Smooth muscle cell of the brain vasculature (primary cell): Measurements from ENCODE around the gene GALNT10.

ENCODE experiments used
- DNase-seq: peaks from one replicate; pipeline ENCODE4 v3.0.0-alpha.2; 2012; ENCODE audit warnings: low read depth, low spot score

Gene GALNT10

DNA sequence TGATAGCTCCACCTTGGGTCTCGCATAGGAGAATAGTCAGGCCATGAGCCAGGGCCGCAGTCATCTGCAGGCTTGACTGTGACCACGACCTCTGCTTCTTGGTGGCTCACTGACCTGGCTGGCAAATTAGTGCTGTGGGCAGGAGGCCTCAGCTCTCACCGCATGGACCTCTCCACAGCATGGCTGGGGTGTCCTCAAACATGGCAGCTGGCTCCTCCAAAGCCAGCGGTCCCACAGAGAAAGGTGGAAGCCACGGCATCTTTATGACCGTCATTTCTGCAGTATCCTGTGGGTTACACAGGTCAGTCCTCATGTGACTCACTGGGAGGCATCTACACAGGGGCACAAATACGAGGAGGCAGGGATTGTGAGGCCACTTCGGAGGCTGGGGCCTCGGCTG is 212.1 kb downstream of the GALNT10 start:
- DNase-seq, result no peak

- DNase-seq, result no peak
Observed at GRCh38 chr5:154403234-154403633, 212.7 kb downstream of the GALNT10 start.

DNA sequence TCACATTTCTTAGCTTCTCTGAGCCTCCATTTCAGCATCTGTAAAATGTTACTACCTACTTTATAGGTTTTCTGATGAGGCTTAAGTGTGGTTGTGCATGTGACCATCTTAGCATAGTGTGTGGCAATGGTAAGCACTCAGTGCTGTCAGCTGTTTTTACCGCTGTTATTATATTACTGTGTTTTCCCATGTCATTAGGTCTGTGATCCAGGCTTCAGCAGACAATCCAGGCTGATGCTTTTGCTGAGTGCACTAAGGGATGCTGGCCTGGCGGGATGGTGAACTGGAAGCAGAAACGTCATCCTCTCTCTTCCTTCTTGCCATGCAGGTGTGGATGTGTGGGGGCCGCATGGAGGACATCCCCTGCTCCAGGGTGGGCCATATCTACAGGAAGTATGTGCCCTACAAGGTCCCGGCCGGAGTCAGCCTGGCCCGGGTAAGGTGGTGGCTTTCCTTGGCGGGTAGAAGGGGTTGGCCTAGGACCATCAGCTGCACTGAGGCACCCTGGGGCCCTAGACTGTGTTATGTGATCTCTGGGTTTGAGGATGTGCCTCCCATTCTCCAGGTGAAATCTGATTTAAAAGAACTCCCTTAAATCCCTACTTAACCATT is 213.3 kb downstream of the GALNT10 start:
- DNase-seq, result no peak

DNA sequence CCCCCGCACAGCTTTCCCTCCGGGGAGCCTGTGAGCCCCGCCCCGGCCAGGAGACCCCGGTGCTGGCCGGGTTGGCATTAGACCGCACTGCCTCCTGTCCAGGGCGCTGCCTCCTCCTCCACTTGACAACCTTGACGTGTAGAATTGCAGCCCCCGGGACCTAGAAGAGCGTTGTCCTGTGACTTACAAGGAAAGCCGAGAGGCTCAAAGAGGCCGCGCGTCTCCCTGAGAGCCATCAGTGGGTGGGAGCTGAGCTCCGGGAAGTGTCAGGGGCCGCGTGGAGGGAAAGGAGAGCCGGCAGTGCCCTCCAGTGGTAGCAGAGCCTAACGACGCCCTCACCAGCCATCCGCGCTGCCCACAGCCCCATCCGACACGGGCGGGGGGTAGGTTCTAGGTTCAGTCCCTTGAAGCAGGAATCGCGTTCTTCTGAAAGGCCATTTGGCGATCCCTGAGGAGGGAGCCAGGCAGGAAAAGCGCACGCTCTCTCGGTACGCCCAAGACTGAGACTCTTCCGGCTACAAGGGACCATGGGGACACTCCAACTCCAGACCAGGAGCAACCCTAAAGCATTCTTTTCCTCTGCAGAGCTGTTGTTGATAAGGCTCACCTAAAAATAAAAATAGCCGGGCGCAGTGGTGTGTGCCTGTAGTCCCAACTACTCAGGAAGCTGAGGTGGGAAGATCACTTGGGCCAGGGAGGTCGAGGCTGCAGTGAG is 214.7 kb downstream of the GALNT10 start:
- peak; percentile 55 for DNase-seq

GRCh38 chr5:154406231-154406630 is 215.7 kb downstream of the GALNT10 start:
- no peak for DNase-seq

DNA sequence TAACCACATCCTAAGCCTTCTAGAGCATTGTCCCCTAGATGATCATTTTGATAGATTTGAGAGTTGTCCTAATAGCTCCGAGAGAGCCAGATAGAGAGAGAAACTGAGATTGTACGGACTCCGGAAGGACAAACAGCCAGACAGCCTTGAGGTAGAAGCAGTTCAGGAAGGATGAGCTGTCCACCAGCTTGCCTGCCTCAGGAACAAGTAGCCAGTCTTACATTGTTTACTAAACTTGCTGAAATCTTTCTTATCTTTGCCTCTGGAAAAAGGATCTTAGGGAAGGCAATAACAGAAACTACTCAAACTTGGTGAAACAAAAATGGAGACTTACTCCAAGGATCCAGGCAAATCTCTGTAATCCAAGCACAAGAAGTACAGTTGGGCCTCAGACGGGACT is 216.3 kb downstream of the GALNT10 start:
- no peak for DNase-seq

GRCh38 chr5:154408811-154409210 is 218.3 kb downstream of the GALNT10 start:
- no peak for DNase-seq

DNA sequence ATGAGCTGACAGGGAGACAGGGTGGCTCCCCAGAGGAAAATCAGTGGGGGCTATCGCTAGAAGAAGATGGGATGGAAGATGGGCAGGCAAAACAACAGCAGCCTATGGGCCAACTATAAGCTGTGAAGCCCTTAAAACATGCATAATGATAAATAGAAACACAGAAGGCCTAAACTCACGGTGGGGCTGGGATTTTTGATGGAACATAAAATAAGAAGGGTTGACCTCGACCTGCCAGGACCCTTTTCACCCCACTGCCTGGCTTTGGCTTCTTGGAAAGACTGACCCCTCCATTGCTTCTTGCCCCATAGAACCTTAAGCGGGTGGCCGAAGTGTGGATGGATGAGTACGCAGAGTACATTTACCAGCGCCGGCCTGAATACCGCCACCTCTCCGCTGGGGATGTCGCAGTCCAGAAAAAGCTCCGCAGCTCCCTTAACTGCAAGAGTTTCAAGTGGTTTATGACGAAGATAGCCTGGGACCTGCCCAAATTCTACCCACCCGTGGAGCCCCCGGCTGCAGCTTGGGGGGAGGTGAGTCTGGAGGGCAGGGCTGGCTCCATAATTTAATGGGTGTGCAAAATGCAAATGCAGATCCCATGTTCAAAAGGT is 218.8 kb downstream of the GALNT10 start:
- DNase-seq, result no peak

GRCh38 chr5:154410008-154410407 is 219.5 kb downstream of the GALNT10 start:
- no peak for DNase-seq

DNA sequence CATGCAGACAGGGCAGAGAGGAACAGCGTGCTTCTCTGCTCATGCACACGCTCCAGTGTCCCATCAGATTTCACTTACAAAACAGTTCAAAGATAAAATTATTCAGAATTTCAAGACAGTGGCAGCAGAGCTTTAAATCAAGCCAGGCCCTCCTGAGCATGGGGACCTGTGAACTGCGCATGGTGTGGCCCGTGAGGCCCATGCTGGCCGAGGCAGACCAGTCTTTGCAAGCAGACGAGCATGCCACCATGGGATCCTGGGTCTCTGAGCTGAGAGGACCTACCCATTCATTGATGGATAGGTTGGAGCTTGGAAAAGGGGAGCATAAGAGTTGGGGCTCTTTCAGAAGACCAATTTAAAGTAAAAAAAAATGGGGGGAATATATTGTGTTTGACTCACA is 220.3 kb downstream of the GALNT10 start:
- no peak for DNase-seq

DNA sequence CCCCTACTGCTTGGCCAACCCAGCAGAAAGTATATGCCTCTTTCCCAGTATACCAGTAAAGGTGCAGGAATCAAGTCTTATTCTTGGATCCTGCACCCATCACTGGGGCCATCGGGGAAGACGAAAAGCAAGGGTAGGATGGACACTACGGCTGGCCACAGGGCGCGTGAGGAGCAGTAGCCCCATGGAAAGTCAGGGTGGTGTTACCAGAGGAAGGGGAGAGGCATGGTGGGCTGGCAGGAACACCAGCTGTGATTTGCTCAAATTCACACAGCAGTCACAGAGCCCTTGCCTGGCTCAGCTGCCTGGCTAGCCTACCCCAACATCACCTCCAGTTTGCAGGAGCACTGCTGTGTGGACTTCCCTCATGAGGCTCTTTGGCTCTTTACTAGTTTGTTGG is 220.8 kb downstream of the GALNT10 start:
- no peak for DNase-seq

GRCh38 chr5:154412316-154412715 is 221.8 kb downstream of the GALNT10 start:
- no peak for DNase-seq

DNA sequence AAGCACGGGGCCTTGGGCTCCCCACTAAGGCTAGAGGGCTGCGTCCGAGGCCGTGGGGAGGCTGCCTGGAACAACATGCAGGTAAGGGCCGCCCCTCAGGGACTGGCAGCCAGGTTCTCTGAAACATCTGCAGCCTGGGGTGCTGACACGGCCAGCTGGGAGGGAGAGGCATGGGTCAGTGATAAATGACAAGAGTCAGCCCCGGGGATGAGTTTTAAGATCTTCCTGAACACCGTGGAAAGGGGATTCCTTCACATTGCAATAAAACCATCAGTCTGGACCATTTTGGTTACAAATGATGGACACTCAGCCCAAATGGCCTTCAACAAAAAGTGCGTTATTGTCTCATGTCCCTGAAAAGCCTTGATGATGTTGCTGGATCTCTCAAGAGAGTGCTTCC is 222.4 kb downstream of the GALNT10 start:
- DNase-seq, result no peak

GRCh38 chr5:154415114-154415513 is 224.6 kb downstream of the GALNT10 start:
- DNase-seq, result no peak

DNA sequence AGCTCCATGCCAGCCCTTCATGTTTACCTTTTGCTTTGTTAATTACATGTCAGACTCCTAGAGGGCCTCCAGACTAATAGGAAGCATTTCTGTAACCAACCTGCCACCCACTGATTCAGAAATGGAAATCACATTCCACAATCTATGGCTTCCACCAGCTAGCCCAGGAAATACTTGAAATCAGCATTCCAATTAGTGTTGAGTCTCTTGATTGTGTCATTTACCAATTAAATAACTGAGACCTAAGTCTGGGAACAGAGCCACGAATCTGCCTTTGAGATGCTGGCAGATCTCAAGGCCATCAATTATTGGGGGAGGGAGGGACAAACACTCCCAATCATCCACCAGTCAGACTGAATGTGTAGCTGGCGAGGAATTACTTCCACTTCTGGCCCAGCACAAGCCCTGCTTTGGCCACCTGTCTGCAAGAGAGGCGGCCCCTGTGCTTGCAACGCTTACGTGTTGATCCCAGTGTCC is 227.8 kb downstream of the GALNT10 start:
- no peak for DNase-seq

DNA sequence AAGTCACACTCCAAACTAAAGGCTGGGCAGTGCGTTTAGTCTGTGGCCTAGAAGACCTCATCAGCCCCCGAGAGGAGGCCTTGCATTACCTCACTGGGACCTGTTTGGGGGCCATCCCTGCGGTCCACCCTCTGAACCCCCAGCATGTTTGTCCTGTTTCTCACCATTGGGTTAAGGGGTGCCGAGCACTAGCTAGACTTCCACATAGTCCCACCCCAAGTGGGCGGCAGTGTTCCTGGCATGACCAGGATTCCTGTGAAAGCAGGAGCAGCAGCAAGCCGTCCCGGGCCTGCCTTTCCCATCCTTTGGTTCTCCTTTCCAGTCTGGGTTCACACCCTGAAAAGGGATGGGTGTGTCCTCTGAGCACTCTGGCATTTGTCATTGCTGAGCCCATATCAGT is 228.7 kb downstream of the GALNT10 start:
- no peak for DNase-seq

GRCh38 chr5:154421868-154422267 is 231.3 kb downstream of the GALNT10 start:
- no peak for DNase-seq

DNA sequence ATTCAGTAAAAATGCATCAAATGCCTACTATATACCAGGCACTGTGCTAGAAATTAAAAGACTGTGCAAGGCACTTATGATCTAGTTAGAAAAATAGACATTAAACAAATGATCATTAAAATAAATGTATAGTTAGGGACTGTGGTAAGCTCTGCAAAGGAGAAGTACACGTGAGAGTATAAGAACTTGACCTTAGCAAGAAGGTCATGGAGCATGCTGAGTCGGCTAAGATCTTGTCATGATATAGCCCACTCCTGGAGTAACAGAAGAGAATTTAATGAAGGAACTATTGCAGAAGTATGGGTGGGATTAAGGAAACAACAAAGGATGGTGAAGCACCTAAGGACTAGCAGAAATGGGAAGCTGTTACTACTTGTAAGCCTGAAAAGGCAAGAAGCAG is 231.8 kb downstream of the GALNT10 start:
- DNase-seq, result no peak

- DNase-seq, result no peak
Observed at GRCh38 chr5:154428208-154428607, 237.7 kb downstream of the GALNT10 start.

DNA sequence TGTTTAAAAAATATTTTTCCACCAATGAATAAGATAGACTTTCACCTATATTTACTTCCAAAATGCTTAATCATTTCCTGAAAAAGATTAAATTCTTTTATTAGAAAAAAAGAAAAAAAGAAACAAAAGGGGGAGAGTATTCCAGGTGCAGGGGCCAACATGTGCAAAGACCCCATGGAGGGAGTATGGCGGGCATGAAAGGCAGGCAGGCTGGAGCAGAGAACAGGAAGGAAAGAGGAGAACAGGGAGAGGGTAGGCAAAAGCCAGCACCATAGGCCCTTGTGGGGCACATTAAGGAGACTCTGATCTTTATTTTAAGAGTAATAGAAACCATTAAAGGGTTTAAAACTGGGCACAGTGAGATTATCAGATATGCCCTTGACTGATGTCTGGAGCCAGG is 238.8 kb downstream of the GALNT10 start:
- no peak for DNase-seq

DNA sequence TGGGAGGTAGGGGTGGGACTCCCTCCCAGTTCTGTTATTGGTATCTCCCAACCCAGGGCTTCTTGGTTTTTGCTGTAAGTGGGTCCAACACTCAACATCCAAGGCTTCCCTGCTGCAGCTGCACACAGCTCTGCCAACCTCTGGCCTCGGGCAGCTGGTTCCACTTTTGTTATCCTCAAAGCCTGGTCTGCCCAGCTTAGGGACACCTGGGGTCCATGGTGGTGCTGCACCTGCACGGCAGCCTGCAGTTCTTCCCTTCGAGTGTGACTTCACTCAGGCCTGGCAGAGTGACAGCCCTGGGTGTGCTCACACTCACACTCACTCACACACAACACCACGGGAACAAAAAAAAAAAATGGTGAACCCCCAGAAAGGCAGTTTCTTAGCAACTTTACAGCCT is 239.9 kb downstream of the GALNT10 start:
- no peak for DNase-seq

- DNase-seq, result no peak
Observed at GRCh38 chr5:154430961-154431630, 240.6 kb downstream of the GALNT10 start.

GRCh38 chr5:154435226-154435625 is 244.7 kb downstream of the GALNT10 start:
- no peak for DNase-seq
